H1 (cell line): ENCODE data around the gene ACTG1. TPM values are rescaled to one million over a fixed set of nuclear protein-coding genes. Genes with fewer than 3 reads are reported as not detected.

Source experiments
- SIN3A ChIP-seq, 2 experiments: IDR thresholded peaks in 1 of 2; conservative IDR thresholded peaks in 1 of 2; 2 replicates each; pipeline ENCODE4 v1.6.1; 2011 to 2012; ENCODE audit warnings: low read length in 2 of 2, improper control_type of control experiment in 1 of 2, low read depth in 1 of 2, mild to moderate bottlenecking in 1 of 2
- polyA plus RNA-seq, 7 experiments: library from polyadenylated mRNA; depleted of rRNA in 3 of 7; stranded (reverse) in 5 of 7; unstranded in 2 of 7; fragments of >200 nt in 5 of 7; fragments of 200-250 nt in 2 of 7; gene quantifications; 1 replicate in 5 of 7; 2 replicates in 1 of 7; 4 replicates in 1 of 7; pipeline versions ENCODE4 v1.2.1 to v1.2.3, GENCODE V29; 2011 to 2013; ENCODE audit warnings: missing spikeins in 2 of 7, mixed read lengths in 2 of 7
- total RNA-seq: library from RNA; stranded (reverse); fragmentation: NEBNext Ultra II Directional; extraction: Animal tissue kit (Norgen Biotek cat#: 25700); gene quantifications from 2 replicates; pipeline ENCODE4 v1.2.1, GENCODE V29; 2021

Gene ACTG1
- total and polyA plus RNA-seq, 2 of the 8 experiments (the other 6 are each of a cell fraction or from before 2014, with no cell fraction given): 3,535 to 5,010 TPM

DNA sequence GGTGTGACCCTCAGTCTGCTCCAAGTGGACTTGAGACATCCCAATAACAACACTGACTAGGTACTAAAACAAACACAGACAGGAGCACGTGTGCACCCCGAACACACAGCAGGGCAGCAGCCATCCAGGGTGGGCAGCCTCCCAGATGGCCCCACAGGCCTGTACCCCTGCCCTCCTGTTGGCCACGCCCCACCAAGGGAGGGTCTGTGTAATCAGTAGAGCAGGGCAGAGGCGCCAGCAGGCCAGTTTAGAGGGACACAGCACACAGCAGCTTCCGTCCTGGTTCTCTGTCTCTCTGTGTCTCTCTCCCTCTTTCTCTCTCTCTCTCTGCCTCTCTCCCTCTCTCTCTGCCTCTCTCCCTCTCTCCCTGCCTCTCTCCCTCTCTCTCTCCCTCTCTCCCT lies 21.4 kb downstream of the ACTG1 start (continued):
- no peak for TF ChIP-seq SIN3A (conservative IDR thresholded peaks at IDR 0.05 in 1 of 2, IDR thresholded peaks at IDR 0.05 in 1 of 2; ENCODE audit: low read depth in 1 of 2, low read length in 2 of 2)
